HCT116 (cell line): ENCODE measurements around the gene TSPAN14. TPM values are rescaled to one million over a fixed set of nuclear protein-coding genes. Genes with fewer than 3 reads are reported as not detected.

Experiments
- ATAC-seq: fragments of 200-7000 bp; cut with Tn5 transposase; 2 replicates; pipeline ENCODE4 v1.9.1; 2020; ENCODE audit warnings: mild to moderate bottlenecking, moderate library complexity
- BruUV-seq: library from RNA; stranded (reverse); fragments of 400-500 nt; replicated peaks from 2 replicates; lab custom pipeline; 2021; lab: Mats Ljungman, UMichigan
- CTCF ChIA-PET: fragments of 300-600 bp; sonication (Branson Sonifier 250); formaldehyde crosslinking; loops from one replicate; lab custom pipeline; 2021; ENCODE audit warnings: antibody characterized with exemption; lab: Charles Lee
- POLR2A ChIA-PET: fragments of 300-600, 350-600 bp; sonication (Branson Sonifier 250); formaldehyde crosslinking; loops from one replicate; lab custom pipeline; 2021; ENCODE audit warnings: antibody characterized with exemption; lab: Charles Lee
- RAD21 ChIA-PET, 2 experiments: fragments of 300-600 bp; sonication (Branson Sonifier 250); formaldehyde crosslinking; loops; one replicate each; lab custom pipeline; 2023; ENCODE audit warnings: low total read pairs in 2 of 2; ENCODE audit not compliant: uncharacterized antibody in 2 of 2, unreplicated experiment in 2 of 2, low non-redundant PET in 1 of 2; lab: Charles Lee
- DNase-seq: peaks from one replicate; pipeline ENCODE4 v3.0.0-alpha.2; 2010; ENCODE audit warnings: low read depth, low spot score
- H2AFZ ChIP-seq: fragments of 200-600 bp; shearing (Covaris generic), sonication (generic); 2 replicates; pipeline ENCODE4 v1.6.1; 2017; ENCODE audit warnings: low read depth, mixed run types, mixed read lengths, antibody characterized with exemption, low read length; ENCODE audit not compliant: poor library complexity, severe bottlenecking
- H3K27ac ChIP-seq: 2 replicates; pipeline ENCODE4 v1.5.1; 2012; ENCODE audit warnings: low read depth, low read length
- H3K27me3 ChIP-seq: fragments of 200-600 bp; sonication (generic); 2 replicates; pipeline ENCODE4 v1.6.1; 2016; ENCODE audit warnings: mixed run types, low read length, mixed read lengths; ENCODE audit not compliant: insufficient read depth
- H3K36me3 ChIP-seq, 2 experiments: fragments of 200-500 bp in 1 of 2; fragments of 200-600 bp in 1 of 2; sonication (Bioruptor generic) in 1 of 2; sonication (generic) in 1 of 2; 2 replicates each; pipeline versions ENCODE4 v1.5.1 to v1.6.1; 2014 to 2016; ENCODE audit warnings: low read length in 2 of 2, inconsistent platforms in 1 of 2, mixed read lengths in 1 of 2, mixed run types in 1 of 2; ENCODE audit not compliant: insufficient read depth in 2 of 2, control insufficient read depth in 1 of 2
- H3K4me1 ChIP-seq, 2 experiments: fragments of 200-600 bp in 1 of 2; sonication (generic) in 1 of 2; 2 replicates each; pipeline versions ENCODE4 v1.5.1 to v1.6.1; 2012 to 2017; ENCODE audit warnings: low read length in 2 of 2, inconsistent platforms in 1 of 2, mild to moderate bottlenecking in 1 of 2, mixed read lengths in 1 of 2, mixed run types in 1 of 2, moderate library complexity in 1 of 2; ENCODE audit not compliant: insufficient read depth in 2 of 2, control insufficient read depth in 1 of 2
- H3K4me2 ChIP-seq: fragments of 200-600 bp; sonication (generic); 2 replicates; pipeline ENCODE4 v1.6.1; 2017; ENCODE audit warnings: mixed run types, low read length, mixed read lengths
- H3K4me3 ChIP-seq, 2 experiments: fragments of 200-600 bp in 1 of 2; sonication (generic) in 1 of 2; replicated peaks in 1 of 2; 2 replicates each; pipeline ENCODE4 v1.5.1; 2011 to 2016; ENCODE audit warnings: low read length in 2 of 2, control low read depth in 1 of 2, low read depth in 1 of 2, mild to moderate bottlenecking in 1 of 2, mixed read lengths in 1 of 2, mixed run types in 1 of 2
- H3K79me2 ChIP-seq: fragments of 200-600 bp; sonication (generic); 2 replicates; pipeline ENCODE4 v1.6.1; 2017; ENCODE audit warnings: mild to moderate bottlenecking, mixed run types, low read length, moderate library complexity, mixed read lengths; ENCODE audit not compliant: insufficient read depth
- H3K9ac ChIP-seq: fragments of 200-600 bp; sonication (generic); 2 replicates; pipeline ENCODE4 v1.6.1; 2016; ENCODE audit warnings: low read length, mixed read lengths
- H3K9me2 ChIP-seq: fragments of 200-600 bp; sonication (generic), shearing (Covaris generic); 2 replicates; pipeline ENCODE4 v1.6.1; 2017; ENCODE audit warnings: mixed run types, mild to moderate bottlenecking, moderate library complexity; ENCODE audit not compliant: insufficient read depth
- H3K9me3 ChIP-seq, 2 experiments: fragments of 200-500 bp in 1 of 2; fragments of 200-600 bp in 1 of 2; sonication (Bioruptor generic) in 1 of 2; sonication (generic) in 1 of 2; 2 replicates each; pipeline ENCODE4 v1.6.1; 2014 to 2017; ENCODE audit warnings: low read length in 2 of 2, mixed read lengths in 2 of 2, inconsistent platforms in 1 of 2, low read depth in 1 of 2, mild to moderate bottlenecking in 1 of 2, mixed run types in 1 of 2, moderate library complexity in 1 of 2; ENCODE audit not compliant: control insufficient read depth in 1 of 2, insufficient read depth in 1 of 2
- H4K20me1 ChIP-seq: fragments of 200-600 bp; sonication (generic), shearing (Covaris generic); 2 replicates; pipeline ENCODE4 v1.6.1; 2017; ENCODE audit warnings: mixed run types, mild to moderate bottlenecking, moderate library complexity; ENCODE audit not compliant: insufficient read depth
- CBX3 ChIP-seq: IDR thresholded peaks from 2 replicates; pipeline ENCODE4 v1.6.1; 2012; ENCODE audit warnings: low read depth
- ELF1 ChIP-seq: IDR thresholded peaks from 2 replicates; pipeline ENCODE4 v1.6.1; 2012; ENCODE audit warnings: low read depth, borderline replicate concordance
- EZH2 ChIP-seq: fragments of 200-600 bp; sonication (generic); IDR thresholded peaks from 2 replicates; pipeline ENCODE4 v1.6.1; 2017; ENCODE audit warnings: antibody characterized with exemption, mixed run types
- EZH2phosphoT487 ChIP-seq: fragments of 200-600 bp; IDR thresholded peaks from 2 replicates; pipeline ENCODE4 v1.6.1; 2018; ENCODE audit warnings: antibody characterized with exemption, borderline replicate concordance
- FOSL1 ChIP-seq: IDR thresholded peaks from 2 replicates; pipeline ENCODE4 v1.6.1; 2012; ENCODE audit warnings: low read depth
- JUND ChIP-seq: IDR thresholded peaks from 2 replicates; pipeline ENCODE4 v1.6.1; 2012
- POLR2A ChIP-seq: IDR thresholded peaks from 2 replicates; pipeline ENCODE4 v1.7.0; 2011; ENCODE audit warnings: borderline replicate concordance; ENCODE audit not compliant: insufficient read depth, insufficient read length; ENCODE audit errors: extremely low read depth
- RAD21 ChIP-seq: IDR thresholded peaks from 2 replicates; pipeline ENCODE4 v1.6.1; 2012; ENCODE audit warnings: low read depth, mild to moderate bottlenecking
- SIN3A ChIP-seq: IDR thresholded peaks from 2 replicates; pipeline ENCODE4 v1.6.1; 2012; ENCODE audit warnings: low read depth
- SP1 ChIP-seq: IDR thresholded peaks from 2 replicates; pipeline ENCODE4 v1.6.1; 2012; ENCODE audit warnings: low read depth
- SRF ChIP-seq: IDR thresholded peaks from 2 replicates; pipeline ENCODE4 v1.6.1; 2012; ENCODE audit warnings: low read depth
- TCF7L2 ChIP-seq: IDR thresholded peaks from 2 replicates; pipeline ENCODE4 v1.7.0; 2011; ENCODE audit warnings: borderline replicate concordance, inconsistent platforms; ENCODE audit not compliant: insufficient read depth, insufficient read length; ENCODE audit errors: extremely low read depth
- YY1 ChIP-seq: IDR thresholded peaks from 2 replicates; pipeline ENCODE4 v1.6.1; 2011; ENCODE audit warnings: low read length, low read depth, moderate library complexity, mild to moderate bottlenecking; ENCODE audit not compliant: insufficient replicate concordance; ENCODE audit errors: extremely low read depth
- intact Hi-C: fragments of 100-400 bp; cut with micrococcal nuclease; formaldehyde crosslinking; loops from 2 replicates; pipeline ENCODE4 v1.10.0; 2022
- total RNA-seq: library from RNA; stranded (reverse); gene quantifications from one replicate; pipeline ENCODE4 v1.2.1, GENCODE V29; 2021; ENCODE audit not compliant: unreplicated experiment
- TF ChIP-seq, protein P1 (sequence below): IDR thresholded peaks from 2 replicates; pipeline ENCODE4 v1.6.1; 2012
- TF ChIP-seq, protein P2 (sequence below): IDR thresholded peaks from 2 replicates; pipeline ENCODE4 v1.6.1; 2012
- TF ChIP-seq, protein P3 (sequence below), 3 experiments: fragments of 200-600 bp in 1 of 3; sonication (generic) in 1 of 3; IDR thresholded peaks in 2 of 3; conservative IDR thresholded peaks in 1 of 3; 2 replicates each; pipeline ENCODE4 v1.5.1; 2012 to 2017; ENCODE audit warnings: low read depth in 2 of 3, low read length in 2 of 3, antibody characterized with exemption in 1 of 3, borderline replicate concordance in 1 of 3, control low read depth in 1 of 3, mild to moderate bottlenecking in 1 of 3, mixed read lengths in 1 of 3, mixed run types in 1 of 3, moderate library complexity in 1 of 3; ENCODE audit not compliant: insufficient read depth in 1 of 3
- TF ChIP-seq, protein P4 (sequence below): IDR thresholded peaks from 2 replicates; pipeline ENCODE4 v1.6.1; 2011; ENCODE audit warnings: mild to moderate bottlenecking, low read length, moderate library complexity; ENCODE audit not compliant: insufficient replicate concordance; ENCODE audit errors: extremely low read depth

TSPAN14 gene
- total RNA-seq, 1 experiment from 2014 or later: 86.8 TPM

DNA sequence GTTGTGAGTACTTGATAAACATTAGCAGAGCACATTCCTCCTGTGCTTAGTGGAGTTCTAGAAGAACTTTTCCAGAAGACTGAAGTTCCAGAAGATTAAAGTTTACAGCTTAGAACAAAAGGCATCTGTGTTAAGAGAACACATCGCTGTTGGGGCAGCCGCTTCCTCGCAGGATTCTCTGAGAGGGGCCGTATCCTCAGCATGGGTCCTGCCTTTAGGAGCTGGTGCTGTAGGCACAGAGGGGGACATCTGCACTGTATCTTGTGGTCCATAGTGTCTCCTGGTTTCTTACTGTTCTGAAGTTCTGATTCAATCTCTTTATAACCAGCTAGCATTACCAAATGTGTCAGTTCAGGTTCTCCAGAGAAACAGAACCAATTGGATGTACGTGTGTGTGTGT is 99.9 kb downstream of the TSPAN14 start:
- no peak for ATAC-seq
- H3K9me2 ChIP-seq: no peaks in the 10 kb centered on the region
- no peaks in the 10 kb centered on the region for H3K27me3 ChIP-seq
- CTCF ChIA-PET: no interaction called here
- no peaks in the 10 kb centered on the region for H3K36me3 ChIP-seq
- no peak overlapping the region for H3K4me3 ChIP-seq
- POLR2A ChIA-PET: no interaction called here
- no peak overlapping the region for H3K9ac ChIP-seq
- BruUV-seq: no TSS peak
- RAD21 ChIA-PET: no interaction called here
- H3K9me3 ChIP-seq: no peaks in the 10 kb centered on the region
- H3K4me2 ChIP-seq: no peak overlapping the region
- no peak overlapping the region for H3K27ac ChIP-seq
- H3K79me2 ChIP-seq: no peaks in the 10 kb centered on the region
- no peak for DNase-seq
- no peak overlapping the region for H2AFZ ChIP-seq
- no peaks in the 10 kb centered on the region for H3K4me1 ChIP-seq
- intact Hi-C loops: no loop called here
- TF ChIP-seq, protein P1, sequence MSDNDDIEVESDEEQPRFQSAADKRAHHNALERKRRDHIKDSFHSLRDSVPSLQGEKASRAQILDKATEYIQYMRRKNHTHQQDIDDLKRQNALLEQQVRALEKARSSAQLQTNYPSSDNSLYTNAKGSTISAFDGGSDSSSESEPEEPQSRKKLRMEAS: no peak
- TF ChIP-seq CBX3 (no peak), ELF1 (no peak), JUND (no peak), YY1 (no peak), SIN3A (no peak), RAD21 (no peak), SRF (no peak), POLR2A (no peak), FOSL1 (no peak), SP1 (no peak), EZH2 (no peak), TCF7L2 (no peak), EZH2phosphoT487 (no peak)
- TF ChIP-seq, protein P2, sequence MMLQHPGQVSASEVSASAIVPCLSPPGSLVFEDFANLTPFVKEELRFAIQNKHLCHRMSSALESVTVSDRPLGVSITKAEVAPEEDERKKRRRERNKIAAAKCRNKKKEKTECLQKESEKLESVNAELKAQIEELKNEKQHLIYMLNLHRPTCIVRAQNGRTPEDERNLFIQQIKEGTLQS: no peak
- TF ChIP-seq, protein P3, sequence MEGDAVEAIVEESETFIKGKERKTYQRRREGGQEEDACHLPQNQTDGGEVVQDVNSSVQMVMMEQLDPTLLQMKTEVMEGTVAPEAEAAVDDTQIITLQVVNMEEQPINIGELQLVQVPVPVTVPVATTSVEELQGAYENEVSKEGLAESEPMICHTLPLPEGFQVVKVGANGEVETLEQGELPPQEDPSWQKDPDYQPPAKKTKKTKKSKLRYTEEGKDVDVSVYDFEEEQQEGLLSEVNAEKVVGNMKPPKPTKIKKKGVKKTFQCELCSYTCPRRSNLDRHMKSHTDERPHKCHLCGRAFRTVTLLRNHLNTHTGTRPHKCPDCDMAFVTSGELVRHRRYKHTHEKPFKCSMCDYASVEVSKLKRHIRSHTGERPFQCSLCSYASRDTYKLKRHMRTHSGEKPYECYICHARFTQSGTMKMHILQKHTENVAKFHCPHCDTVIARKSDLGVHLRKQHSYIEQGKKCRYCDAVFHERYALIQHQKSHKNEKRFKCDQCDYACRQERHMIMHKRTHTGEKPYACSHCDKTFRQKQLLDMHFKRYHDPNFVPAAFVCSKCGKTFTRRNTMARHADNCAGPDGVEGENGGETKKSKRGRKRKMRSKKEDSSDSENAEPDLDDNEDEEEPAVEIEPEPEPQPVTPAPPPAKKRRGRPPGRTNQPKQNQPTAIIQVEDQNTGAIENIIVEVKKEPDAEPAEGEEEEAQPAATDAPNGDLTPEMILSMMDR (IDR thresholded peaks at IDR 0.05 in 2 of 3, conservative IDR thresholded peaks at IDR 0.05 in 1 of 3; ENCODE audit: borderline replicate concordance in 1 of 3, insufficient read depth in 1 of 3, low read depth in 2 of 3, low read length in 2 of 3): no peak
- TF ChIP-seq, protein P4, sequence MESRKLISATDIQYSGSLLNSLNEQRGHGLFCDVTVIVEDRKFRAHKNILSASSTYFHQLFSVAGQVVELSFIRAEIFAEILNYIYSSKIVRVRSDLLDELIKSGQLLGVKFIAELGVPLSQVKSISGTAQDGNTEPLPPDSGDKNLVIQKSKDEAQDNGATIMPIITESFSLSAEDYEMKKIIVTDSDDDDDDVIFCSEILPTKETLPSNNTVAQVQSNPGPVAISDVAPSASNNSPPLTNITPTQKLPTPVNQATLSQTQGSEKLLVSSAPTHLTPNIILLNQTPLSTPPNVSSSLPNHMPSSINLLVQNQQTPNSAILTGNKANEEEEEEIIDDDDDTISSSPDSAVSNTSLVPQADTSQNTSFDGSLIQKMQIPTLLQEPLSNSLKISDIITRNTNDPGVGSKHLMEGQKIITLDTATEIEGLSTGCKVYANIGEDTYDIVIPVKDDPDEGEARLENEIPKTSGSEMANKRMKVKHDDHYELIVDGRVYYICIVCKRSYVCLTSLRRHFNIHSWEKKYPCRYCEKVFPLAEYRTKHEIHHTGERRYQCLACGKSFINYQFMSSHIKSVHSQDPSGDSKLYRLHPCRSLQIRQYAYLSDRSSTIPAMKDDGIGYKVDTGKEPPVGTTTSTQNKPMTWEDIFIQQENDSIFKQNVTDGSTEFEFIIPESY: no peak
- no peaks in the 10 kb centered on the region for H4K20me1 ChIP-seq
